ENCODE results near the gene JTB.

DNA sequence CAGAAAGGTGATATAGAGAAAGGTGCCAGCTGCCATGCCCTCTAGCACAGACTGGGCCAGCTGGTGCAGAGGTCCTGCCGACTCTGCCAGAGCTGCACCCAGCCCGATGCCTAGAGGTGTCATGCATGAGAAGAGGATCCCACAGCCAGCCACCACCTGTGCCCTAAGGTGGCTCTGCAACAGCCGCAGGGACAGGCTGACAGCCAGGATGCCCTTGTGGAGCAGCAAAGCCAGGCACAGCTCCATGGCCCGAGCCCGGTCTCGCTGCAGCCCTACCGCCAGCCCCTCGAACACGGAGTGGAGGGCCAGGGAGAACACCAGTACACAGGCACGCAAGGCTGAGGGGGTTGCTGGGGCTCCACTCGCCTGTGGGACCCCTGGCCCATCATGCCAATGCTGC is 17.3 kb downstream of the JTB start:
- TF ChIP-seq POLR2A (IDR thresholded peaks at IDR 0.05; ENCODE audit: low read depth, low read length) (no peak), POLR2AphosphoS5 (IDR thresholded peaks at IDR 0.05; ENCODE audit: low read depth, low read length) (no peak), TAF1 (IDR thresholded peaks at IDR 0.05; ENCODE audit: borderline replicate concordance, low read depth, low read length) (no peak)
